GM19468 (cell line): ENCODE results near the gene MYO3B.
"Not testable (repeated sequence)": the region's sequence is repeated elsewhere in the genome, so short reads cannot be mapped to it uniquely, and the experiment has no call there.

Experiments
- ATAC-seq: cut with Tn5 transposase; IDR thresholded peaks from one replicate; pipeline ENCODE4 v1.9.1; 2021; ENCODE audit warnings: mild to moderate bottlenecking, moderate library complexity, moderate number of reproducible peaks; ENCODE audit not compliant: unreplicated experiment; ENCODE audit errors: extremely low read depth

Gene MYO3B

DNA sequence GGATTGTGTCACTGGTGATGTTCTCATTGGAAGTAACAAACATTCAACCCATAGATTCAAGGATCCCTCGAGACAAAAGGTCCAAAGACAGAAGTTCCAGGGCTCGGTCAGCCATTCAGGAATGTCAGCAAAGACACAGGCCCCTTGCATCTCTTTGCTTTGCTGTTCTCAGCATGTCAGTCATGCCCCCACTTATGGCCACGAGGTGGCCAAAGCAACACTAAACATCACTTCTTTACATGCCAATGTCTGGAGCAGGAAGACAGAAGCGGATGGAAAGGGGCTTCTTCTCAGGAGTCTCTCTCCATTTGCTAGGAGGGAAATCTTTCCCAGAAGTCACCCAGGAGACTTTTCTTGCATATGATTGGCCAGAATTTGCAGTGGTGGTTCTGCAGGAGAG is 345.6 kb downstream of the MYO3B start:
- ATAC-seq, result no peak

DNA sequence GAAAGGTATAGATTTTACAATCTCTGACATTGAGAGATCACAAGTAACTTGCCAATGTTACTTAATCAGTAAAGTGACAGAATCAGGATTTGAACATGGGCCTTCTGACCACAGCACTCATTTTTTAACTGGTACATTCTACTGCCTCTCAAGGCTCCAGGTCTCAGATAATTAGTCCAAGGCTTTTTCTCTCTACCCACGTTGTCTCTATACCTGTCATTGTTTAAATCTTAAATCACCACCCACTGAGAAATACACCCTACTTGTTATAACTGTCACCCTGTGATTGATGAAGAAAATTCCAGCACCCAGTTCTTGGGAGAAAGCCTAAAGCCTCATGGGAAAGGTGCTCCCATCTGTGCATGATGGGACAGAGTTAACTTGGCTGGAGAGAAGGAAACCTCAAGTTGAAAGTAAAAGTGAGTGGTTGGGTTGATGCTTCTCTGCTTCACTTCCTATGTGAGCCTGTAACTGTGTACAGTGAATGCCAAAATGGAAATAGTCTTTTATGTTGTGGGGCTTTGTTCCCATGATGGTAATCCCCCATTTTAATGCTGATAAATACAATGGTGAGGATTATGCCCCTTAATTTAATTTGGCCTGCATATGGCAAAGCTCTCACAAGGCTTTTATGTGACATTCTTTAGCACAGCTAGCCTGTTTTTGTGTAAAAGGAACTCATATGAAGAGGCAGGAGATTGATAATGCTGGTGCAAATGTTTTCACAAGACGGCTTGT is 347.1 kb downstream of the MYO3B start:
- ATAC-seq, result no peak

DNA sequence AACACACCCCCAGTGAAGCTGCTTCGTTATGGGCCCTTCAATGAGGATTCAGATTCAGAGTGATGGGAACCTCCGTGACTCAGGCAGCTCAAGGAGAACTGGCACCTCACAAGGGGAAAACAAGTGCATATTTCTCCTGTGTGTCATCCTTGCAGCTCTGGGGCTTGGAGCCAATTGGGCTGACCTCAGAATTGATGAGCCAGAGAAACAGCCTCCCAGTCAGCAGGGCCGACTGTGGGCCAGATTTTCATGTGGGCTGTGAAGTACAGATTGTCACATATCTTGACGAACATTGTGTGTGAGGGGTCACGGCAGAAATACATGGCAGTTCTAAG is 347.6 kb downstream of the MYO3B start:
- no peak for ATAC-seq

DNA sequence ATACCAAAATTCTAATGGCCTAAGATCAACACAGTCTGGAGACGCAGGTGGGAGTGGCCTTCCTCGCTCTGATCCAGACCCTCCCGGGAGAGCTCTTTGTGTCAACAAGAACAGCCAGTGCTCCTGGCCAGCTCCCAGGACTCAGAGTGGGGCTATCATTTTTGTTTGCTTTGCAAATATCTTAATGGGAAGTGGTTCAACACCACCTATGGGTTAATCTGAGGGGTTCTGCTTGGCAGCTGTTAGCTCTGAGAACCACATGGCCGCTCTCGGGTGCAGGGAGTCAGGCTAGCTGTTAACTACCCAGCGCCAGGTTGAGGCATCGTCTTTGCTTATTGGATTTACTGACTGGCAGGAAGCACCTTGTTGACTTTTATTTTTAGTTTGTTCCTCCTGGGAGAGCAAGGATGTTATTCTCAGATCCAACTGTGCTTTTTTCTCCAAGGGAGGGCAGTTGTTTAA is 352.4 kb downstream of the MYO3B start:
- no peak for ATAC-seq

DNA sequence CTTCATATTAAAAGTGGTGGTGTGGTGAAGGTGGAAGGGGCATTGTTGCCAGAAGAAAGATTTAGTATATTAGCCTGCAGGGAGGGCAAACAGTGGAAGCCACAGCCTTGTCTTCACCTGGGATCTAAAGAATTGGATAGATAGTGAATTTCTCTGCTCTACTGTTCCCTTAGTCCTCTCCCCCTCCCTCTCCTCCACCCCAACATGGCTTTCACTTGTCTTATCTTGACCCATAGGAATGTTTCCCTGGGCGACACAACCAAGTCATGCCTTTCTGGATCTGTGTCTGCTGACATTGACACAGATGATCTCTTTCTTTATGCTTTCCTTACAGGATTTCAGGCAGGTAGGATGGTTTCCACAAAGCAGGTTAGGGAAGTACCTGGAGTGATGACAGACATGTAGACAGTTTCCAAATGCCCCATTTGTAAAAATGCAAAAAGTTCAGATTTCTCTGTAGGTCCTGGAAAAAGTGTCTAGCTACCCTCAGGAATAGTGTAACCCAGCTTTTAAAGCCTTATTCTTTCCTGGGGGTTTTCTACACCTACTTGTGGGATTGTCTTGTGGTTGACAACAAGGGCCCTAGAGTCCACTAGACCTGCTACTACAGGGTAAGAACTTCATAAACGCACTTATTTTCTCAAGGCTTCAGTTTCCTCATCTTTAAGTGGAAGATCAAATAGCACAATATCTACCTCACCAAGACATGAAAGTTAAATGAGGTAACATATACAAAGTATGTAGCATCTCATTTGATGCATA is 353.0 kb downstream of the MYO3B start:
- ATAC-seq, result no peak

DNA sequence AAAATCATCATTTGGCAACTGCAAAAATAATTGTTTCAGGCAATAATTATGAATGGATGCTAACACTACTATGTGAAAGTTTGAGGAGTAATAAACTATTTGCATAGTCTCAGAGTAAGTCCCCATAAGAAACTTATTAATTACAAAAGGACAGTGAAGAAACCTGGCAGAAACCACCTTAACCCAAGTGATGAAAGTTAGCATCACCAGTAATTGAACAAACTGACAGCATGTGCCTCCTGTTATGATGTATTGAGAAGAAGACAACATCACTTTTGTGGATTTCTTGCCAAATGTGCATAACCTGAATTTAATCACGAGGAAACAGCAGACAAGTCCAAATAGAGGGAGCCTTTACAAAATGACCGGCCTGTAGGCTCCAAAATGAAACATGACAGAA is 353.9 kb downstream of the MYO3B start:
- ATAC-seq, result no peak

DNA sequence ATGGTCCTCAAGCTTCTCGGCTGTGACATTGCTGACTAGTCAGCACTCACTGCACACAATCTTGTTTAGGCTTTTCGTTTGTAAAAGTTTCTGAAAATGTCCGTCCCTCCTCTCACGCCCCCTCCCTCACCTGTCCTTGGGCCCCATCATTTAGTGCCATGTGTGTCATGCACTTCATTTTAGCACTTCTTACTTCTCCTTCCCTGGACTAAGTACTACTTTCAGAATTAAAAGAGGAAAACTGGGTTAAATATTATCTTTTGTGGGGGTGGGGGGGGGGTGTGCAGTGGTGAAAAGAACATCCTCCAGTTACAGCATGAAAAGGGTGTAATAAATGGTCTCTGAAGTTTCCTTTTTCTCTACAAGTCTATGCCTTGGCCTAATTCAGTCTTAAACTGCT is 355.2 kb downstream of the MYO3B start:
- no peak for ATAC-seq

DNA sequence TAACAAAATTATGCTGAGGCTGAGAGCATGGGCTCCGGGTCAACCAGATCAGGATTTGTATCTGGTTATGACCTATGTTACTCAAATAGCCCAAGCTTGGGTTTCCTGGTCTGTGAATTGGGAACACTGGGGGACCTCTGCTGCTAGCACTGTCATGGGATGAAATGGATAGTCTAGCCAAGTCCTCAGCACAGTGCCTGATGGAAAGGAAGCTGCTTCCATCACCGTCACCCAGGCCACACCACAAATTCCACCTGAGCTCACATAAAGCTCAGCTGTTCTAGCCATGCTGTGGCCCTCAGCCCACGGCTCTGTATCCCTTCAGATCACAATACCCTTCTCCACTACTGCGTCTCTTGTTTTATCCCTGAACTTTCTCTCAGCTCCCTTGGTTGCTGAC is 357.6 kb downstream of the MYO3B start:
- ATAC-seq, result no peak

DNA sequence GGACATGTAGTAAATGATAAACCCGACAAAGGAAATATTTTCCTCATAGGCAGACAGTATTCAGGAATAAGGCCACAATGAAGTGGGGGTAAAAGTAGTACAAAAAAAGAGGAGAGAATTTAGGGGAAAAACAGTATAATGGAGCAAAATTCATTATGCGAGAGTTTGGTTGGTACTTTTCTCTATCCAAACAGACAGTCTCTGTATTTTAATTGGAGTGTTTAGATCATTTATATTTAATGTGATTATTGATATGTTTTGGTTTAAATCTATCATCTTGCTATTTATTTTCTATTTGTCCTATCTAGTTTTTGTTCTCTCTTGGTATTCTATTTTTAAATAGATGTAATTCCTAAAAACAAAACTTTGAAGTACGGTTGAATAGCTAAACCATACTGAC is 366.9 kb downstream of the MYO3B start:
- no peak for ATAC-seq

DNA sequence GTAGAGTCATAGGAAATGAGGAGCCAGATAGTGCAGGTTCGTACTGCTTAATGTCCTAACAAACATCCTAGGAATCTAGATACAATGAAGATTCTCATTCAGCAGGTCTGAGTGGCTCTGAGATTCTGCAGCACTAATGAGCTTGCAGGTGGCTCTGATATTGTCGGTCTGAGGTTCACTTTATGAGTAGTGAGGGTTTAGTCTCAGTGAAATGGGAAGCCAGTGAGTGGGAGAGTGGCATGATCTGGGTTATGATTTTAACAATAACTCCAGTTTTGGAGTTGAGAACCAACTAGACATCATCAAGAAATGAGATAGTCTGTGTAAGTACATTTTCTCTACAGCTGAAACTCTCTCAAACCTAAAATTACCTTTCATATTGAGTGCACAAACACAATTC is 370.4 kb downstream of the MYO3B start:
- ATAC-seq, result no peak

DNA sequence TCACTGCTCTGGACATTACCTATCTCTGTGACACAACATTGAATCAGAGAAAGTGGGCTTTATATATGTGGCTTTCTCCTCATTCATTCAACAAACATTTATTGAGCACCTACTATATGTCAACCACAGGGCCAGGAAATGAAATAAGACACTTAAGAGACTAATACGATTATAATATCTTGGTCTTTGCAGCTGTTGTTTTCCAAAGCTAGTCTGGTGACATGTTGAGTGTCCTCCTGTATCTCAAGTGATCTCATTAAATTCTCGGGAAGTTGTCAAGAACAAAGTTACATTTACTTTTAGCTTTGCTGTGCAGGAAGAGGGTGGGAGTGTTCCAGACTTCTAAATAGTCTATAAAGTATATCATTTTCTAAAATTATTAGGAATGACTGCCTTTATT is 372.6 kb downstream of the MYO3B start:
- no peak for ATAC-seq

DNA sequence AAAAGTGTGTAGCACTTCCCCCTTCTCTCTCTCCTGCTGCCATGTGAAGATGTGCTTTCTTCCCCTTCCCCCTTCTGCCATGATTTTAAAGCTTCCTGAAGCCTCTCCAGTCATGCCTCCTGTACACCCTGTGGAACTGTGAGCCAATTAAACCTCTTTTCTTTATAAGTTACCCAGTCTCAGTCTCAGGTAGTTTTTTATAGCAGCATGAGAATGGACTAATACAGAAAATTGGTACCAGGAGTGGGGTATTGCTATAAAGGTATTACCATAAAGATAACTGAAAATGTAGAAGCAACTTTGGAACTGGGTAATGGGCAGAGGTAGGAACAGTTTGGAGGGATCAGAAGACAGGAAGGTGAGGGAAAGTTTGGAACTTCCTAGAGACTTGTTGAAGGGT is 374.0 kb downstream of the MYO3B start:
- not testable (repeated sequence) for ATAC-seq

DNA sequence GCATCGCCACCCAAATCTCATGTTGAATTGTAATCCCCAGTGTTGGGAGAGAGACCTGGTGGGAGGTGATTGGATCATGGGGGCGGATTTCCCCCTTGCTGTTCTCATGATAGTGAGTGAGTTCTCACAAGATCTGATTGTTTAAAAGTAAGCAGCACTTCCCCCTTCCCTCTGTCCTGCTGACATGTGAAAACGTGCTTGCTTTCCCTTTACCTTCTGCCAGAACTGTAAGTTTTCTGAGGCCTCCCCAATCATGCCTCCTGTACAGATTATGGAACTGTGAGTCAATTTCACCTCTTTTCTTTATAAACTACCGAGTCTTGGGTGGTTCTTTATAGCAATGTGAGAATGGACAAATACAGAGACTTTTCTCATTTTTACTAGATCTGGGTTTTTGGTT is 375.8 kb downstream of the MYO3B start:
- ATAC-seq, result no peak

DNA sequence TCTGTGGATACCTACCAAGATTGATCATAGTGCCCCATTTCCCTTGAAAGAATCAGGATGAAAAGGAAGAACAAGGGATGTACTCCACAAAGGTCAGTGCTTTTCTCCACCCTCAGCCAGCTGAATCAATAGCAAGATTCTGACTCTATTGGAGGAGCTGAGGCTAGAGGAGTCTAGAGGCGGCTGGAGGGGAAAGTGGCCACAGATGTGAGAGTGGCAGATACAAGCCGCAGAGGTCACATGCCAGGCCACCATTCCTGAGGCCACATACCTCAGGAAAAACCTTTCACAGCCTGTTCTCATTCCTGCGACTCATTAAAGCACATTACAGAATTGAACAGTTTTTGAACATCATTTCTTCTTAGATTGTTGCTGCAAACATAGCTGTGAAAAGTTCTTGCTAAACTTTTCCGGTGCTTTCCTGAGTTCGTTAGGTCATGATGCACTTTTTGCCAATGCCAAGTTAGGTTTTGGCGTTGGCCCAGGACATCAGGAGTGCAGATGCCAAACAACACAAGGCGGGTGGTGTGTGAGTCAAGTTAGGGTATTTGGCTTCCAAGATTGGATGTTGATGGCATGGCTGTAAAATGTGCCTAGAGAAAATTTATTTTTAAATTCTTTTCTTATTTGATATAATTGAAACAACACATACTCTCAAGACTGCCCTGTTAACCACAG is 376.5 kb downstream of the MYO3B start:
- no peak for ATAC-seq

DNA sequence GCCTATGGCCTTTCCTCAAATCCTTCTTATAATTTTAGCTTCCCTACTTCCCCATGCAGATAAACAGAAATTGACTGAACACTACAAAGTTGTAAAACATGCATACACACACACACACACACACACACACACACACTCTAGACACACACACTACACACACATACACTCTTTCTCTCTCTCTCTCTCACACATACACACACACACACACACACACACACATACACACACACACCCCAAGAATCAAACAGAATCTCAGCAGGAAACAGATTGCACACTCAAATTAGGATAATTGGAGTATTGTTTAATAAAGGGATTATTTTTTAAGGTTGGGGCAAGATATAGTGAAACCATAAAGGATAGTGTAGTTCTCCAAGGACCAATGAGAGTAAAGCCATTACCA is 385.0 kb downstream of the MYO3B start:
- no peak for ATAC-seq

DNA sequence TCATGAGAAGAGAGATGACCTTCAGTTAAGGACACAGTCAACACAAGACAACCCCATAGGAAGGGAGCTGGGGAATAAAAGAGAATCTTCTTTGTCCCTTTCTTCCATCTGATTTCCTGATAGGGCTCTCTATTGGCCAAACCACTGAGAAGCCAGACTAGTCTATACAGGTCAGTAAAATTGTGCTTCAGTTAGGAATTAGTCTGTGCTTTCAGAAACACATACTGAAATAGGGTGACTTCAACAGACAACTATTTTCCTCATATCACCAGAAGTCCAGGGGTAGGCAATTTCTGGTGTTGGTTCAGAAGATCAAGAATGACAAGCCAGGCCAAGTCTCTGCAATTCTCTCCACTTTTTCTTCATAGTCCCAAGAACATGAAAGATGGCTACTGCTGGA is 385.5 kb downstream of the MYO3B start:
- ATAC-seq, result no peak

DNA sequence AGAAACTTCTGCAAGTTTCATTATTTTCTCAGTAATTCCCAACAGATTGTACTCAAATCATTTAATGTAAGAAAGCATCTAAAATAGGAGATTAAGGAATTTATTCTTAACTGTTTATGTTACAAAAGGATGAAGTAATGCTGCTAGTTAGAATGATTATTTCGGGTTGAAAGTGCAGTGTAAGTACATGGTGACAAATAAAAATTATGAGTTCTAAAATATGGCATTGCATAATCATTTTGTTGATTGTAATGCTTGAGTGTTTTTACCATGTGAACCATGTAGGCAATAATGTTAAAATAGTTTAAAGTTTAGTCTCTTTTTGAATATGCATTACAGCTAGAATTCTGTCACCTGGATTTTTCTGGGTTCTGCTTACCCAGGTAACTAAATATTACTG is 388.2 kb downstream of the MYO3B start:
- ATAC-seq, result no peak

DNA sequence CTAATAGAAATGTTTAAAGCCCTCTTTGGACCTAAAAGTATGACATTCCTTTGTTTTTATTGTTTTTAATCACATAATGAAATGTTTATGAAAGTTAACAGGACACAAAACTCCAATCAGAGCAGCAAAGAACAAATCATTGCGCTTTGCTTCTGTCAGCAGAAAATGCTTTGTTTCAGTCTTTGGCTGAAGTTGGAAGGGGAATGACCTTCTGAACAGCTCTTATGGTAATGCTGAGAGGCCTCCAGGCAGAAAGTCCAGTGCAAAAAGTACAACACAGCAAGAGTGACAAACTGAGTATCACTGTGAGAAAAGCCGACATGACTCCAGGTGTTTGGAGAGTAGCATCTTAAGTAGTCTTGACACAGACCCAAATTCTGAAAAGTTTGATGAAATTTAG is 389.5 kb downstream of the MYO3B start:
- ATAC-seq, result no peak

DNA sequence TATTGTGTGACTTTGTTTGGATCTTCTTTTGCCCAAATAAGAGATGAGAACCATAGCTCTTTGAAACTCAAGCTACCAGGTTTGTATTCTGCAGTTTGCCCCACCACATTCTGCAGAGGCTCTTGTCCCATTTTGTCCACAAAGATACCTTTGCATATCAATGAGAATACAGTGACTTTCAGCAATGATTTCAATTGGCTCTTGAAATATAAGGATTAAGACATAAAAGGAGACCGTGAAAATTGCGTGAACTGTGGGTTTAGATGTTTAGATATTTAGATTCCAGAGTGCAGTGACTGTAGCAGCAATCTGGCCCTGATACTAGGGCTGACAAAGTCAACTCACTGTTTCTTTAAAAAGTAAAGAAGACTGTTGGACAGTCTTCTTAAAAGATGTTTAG is 390.6 kb downstream of the MYO3B start:
- ATAC-seq, result no peak

DNA sequence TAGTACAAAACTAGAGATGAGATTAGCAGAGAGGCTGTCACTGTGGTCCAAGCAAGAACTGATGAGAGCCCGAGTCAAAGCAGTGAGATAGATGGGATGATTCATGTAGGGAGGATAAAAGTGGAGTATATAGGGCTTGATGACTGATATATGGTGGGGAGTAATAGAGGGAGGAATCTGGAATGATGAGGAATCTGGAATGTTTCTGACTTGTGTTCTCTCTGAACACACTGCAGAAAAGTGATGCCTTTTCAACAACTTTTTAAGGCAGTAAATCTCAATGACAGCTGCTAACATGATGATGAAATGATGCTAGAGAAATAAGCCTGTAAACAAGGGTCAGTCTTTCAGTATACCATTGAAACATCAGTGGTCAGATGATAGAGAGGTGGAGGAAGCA is 393.7 kb downstream of the MYO3B start:
- ATAC-seq, result no peak

DNA sequence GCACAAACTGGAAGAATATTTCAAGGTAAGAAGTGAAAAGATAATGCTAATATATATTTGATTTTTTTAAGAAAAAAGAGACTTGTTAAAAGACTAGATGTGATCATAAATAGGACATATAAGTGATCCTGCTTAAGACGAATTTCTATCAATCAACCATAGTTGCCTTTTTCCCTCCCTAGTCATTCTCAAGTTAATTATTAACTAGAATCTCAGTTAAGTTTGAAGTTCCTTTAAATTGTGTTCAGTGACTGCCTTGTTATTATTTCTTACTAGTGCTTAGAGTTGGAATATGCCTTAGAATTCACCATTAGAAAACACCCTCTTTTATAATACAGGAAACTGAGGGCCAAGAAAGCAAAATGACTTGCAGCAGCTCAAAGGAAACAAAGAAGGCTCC is 395.7 kb downstream of the MYO3B start:
- no peak for ATAC-seq
